Neural progenitor cell (in vitro differentiated cells): ENCODE results near the gene ZNF511. TPM values are rescaled to one million over a fixed set of nuclear protein-coding genes. Genes with fewer than 3 reads are reported as not detected.

Experiments
- DNase-seq: peaks from one replicate; pipeline ENCODE4 v3.0.0-alpha.2; 2016; ENCODE audit warnings: low spot score
- H2AFZ ChIP-seq: fragments of 200-600 bp; sonication (generic); replicated peaks from 2 replicates; pipeline ENCODE4 v1.6.1; 2016; ENCODE audit warnings: antibody characterized with exemption
- H3F3A ChIP-seq: fragments of 200-600 bp; sonication (generic); 2 replicates; pipeline ENCODE4 v1.6.1; 2016; ENCODE audit warnings: antibody characterized with exemption, low read depth
- H3K27ac ChIP-seq: fragments of 200-600 bp; sonication (generic); 2 replicates; pipeline ENCODE4 v1.5.1; 2016; ENCODE audit warnings: mild to moderate bottlenecking
- H3K27me3 ChIP-seq: fragments of 200-600 bp; sonication (generic); 2 replicates; pipeline ENCODE4 v1.6.1; 2016; ENCODE audit warnings: mild to moderate bottlenecking, moderate library complexity
- H3K36me3 ChIP-seq: fragments of 200-600 bp; sonication (generic); 2 replicates; pipeline ENCODE4 v1.5.1; 2016
- H3K4me1 ChIP-seq: fragments of 200-600 bp; sonication (generic); 2 replicates; pipeline ENCODE4 v1.6.1; 2016; ENCODE audit warnings: mixed run types
- H3K4me2 ChIP-seq: fragments of 200-600 bp; sonication (generic); 2 replicates; pipeline ENCODE4 v1.6.1; 2016
- H3K4me3 ChIP-seq: fragments of 200-600 bp; sonication (generic); 2 replicates; pipeline ENCODE4 v1.5.1; 2016
- H3K79me2 ChIP-seq: fragments of 200-600 bp; sonication (generic); 2 replicates; pipeline ENCODE4 v1.6.1; 2016; ENCODE audit warnings: low read depth
- H3K9ac ChIP-seq: fragments of 200-600 bp; sonication (generic); 2 replicates; pipeline ENCODE4 v1.6.1; 2016
- H3K9me3 ChIP-seq: fragments of 200-600 bp; sonication (generic); 2 replicates; pipeline ENCODE4 v1.5.1; 2016; ENCODE audit warnings: low read depth
- H4K20me1 ChIP-seq: fragments of 200-600 bp; sonication (generic); 2 replicates; pipeline ENCODE4 v1.6.1; 2016; ENCODE audit warnings: low read depth
- H3K27ac Mint-ChIP-seq: 3 replicates; pipeline ENCODE4 v1.8.0; 2021; ENCODE audit warnings: mixed read lengths
- H3K27me3 Mint-ChIP-seq: 2 replicates; pipeline ENCODE4 v1.8.0; 2022; ENCODE audit warnings: low read depth, mild to moderate bottlenecking, inconsistent platforms, moderate library complexity, mixed read lengths; ENCODE audit not compliant: insufficient read depth
- H3K36me3 Mint-ChIP-seq: 3 replicates; pipeline ENCODE4 v1.8.0; 2021; ENCODE audit warnings: mixed read lengths
- H3K4me1 Mint-ChIP-seq: 3 replicates; pipeline ENCODE4 v1.8.0; 2021; ENCODE audit warnings: mixed read lengths
- H3K4me3 Mint-ChIP-seq: 3 replicates; pipeline ENCODE4 v1.8.0; 2021; ENCODE audit warnings: mild to moderate bottlenecking, moderate library complexity, mixed read lengths
- H3K9me3 Mint-ChIP-seq: 3 replicates; pipeline ENCODE4 v1.8.0; 2020; ENCODE audit warnings: mixed read lengths
- CTCF ChIP-seq: fragments of 200-600 bp; sonication (generic); IDR thresholded peaks from 2 replicates; pipeline ENCODE4 v1.5.1; 2017; ENCODE audit warnings: antibody characterized with exemption, mild to moderate bottlenecking
- EZH2 ChIP-seq: fragments of 200-600 bp; sonication (generic); IDR thresholded peaks from 2 replicates; pipeline ENCODE4 v1.6.1; 2017; ENCODE audit warnings: antibody characterized with exemption, mild to moderate bottlenecking, moderate library complexity
- EZH2phosphoT487 ChIP-seq: fragments of 200-600 bp; sonication (generic); IDR thresholded peaks from 2 replicates; pipeline ENCODE4 v1.6.1; 2017; ENCODE audit warnings: antibody characterized with exemption
- total RNA-seq: library from RNA; depleted of rRNA; stranded (reverse); fragments of >200 nt; gene quantifications from 2 replicates; pipeline ENCODE4 v1.2.3, GENCODE V29; 2015; ENCODE audit warnings: low replicate concordance

The ZNF511 gene
- total RNA-seq, 1 donor from 2014 or later = 44.4 TPM

GRCh38 chr10:133272964-133273420 is 35.7 kb upstream of the ZNF511 start:
- Histone ChIP-seq H3K27me3 (peaks cover 22% of the 10 kb centered on the region), H3K4me2 (no peak overlapping the region), H3F3A (peaks cover 7% of the 10 kb centered on the region), H3K36me3 (no peaks in the 10 kb centered on the region), H2AFZ (no peak overlapping the region), H3K4me3 (no peak overlapping the region), H3K79me2 (no peaks in the 10 kb centered on the region), H3K9me3 (no peaks in the 10 kb centered on the region), H3K9ac (no peak overlapping the region), H4K20me1 (peaks cover 8% of the 10 kb centered on the region), H3K4me1 (peaks cover 22% of the 10 kb centered on the region), H3K27ac (no peak overlapping the region)
- Mint-ChIP-seq H3K27me3 (peaks cover 4% of the 10 kb centered on the region), H3K4me3 (no peak overlapping the region), H3K4me1 (no peaks in the 10 kb centered on the region), H3K36me3 (no peaks in the 10 kb centered on the region), H3K27ac (no peak overlapping the region), H3K9me3 (no peaks in the 10 kb centered on the region)
- DNase-seq = no peak
- TF ChIP-seq EZH2phosphoT487 = no peak
- no peak for TF ChIP-seq CTCF
- no peak for TF ChIP-seq EZH2

- Histone ChIP-seq H3K4me3 (no peak overlapping the region), H3K4me2 (no peak overlapping the region), H3K9me3 (no peaks in the 10 kb centered on the region), H3K4me1 (peaks cover 22% of the 10 kb centered on the region), H3K79me2 (no peaks in the 10 kb centered on the region), H3K36me3 (no peaks in the 10 kb centered on the region), H3F3A (peaks cover 13% of the 10 kb centered on the region), H4K20me1 (peaks cover 8% of the 10 kb centered on the region), H3K27ac (no peak overlapping the region), H3K27me3 (peaks cover 22% of the 10 kb centered on the region), H2AFZ (no peak overlapping the region), H3K9ac (no peak overlapping the region)
- Mint-ChIP-seq H3K27me3 (peaks cover 4% of the 10 kb centered on the region), H3K4me1 (peaks cover 2% of the 10 kb centered on the region), H3K4me3 (no peak overlapping the region), H3K9me3 (no peaks in the 10 kb centered on the region), H3K27ac (no peak overlapping the region), H3K36me3 (no peaks in the 10 kb centered on the region)
- DNase-seq = no peak
- TF ChIP-seq EZH2phosphoT487 = no peak
- TF ChIP-seq EZH2 = no peak
- TF ChIP-seq CTCF = no peak
These were observed 35.1 kb upstream of the ZNF511 start for GRCh38 chr10:133273534-133274143.

- no peaks in the 10 kb centered on the region for H3K36me3 ChIP-seq
- peaks cover 7% of the 10 kb centered on the region for H3K27me3 Mint-ChIP-seq
These were observed 33.7 kb upstream of the ZNF511 start for GRCh38 chr10:133274751-133275683.

More at GRCh38 chr10:133274751-133275683, 33.7 kb upstream of the ZNF511 start:
- H3K36me3 Mint-ChIP-seq = no peaks in the 10 kb centered on the region
- no peak overlapping the region for H3K9ac ChIP-seq
- H3F3A ChIP-seq = peaks cover 15% of the 10 kb centered on the region
- no peaks in the 10 kb centered on the region for H3K9me3 ChIP-seq
- peaks cover 22% of the 10 kb centered on the region for H3K4me1 ChIP-seq
- H3K79me2 ChIP-seq = no peaks in the 10 kb centered on the region
- H2AFZ ChIP-seq = no peak overlapping the region
- no peak for DNase-seq
- H3K4me1 Mint-ChIP-seq = peaks cover 2% of the 10 kb centered on the region
- no peak overlapping the region for H3K4me3 ChIP-seq
- peak overlapping the region; percentile 85 for H3K4me2 ChIP-seq
- peaks cover 22% of the 10 kb centered on the region for H3K27me3 ChIP-seq
- no peak for TF ChIP-seq EZH2
- no peak for TF ChIP-seq EZH2phosphoT487
- TF ChIP-seq CTCF = no peak
- H4K20me1 ChIP-seq = peaks cover 8% of the 10 kb centered on the region
- no peak overlapping the region for H3K27ac ChIP-seq
- no peaks in the 10 kb centered on the region for H3K9me3 Mint-ChIP-seq
- no peak overlapping the region for H3K4me3 Mint-ChIP-seq
- no peak overlapping the region for H3K27ac Mint-ChIP-seq
